GM13976 (cell line): Measurements from ENCODE around the gene ENO1.
"Not testable (repeated sequence)": the region's sequence is repeated elsewhere in the genome, so short reads cannot be mapped to it uniquely, and the experiment has no call there.

Experiments used
- DNase-seq: peaks from one replicate; pipeline ENCODE4 v3.0.0; 2012; ENCODE audit warnings: low spot score
- in situ Hi-C: fragments of 300-500 bp; cut with MboI; formaldehyde crosslinking; loops from one replicate; pipeline ENCODE4 v1.12.0; 2022; ENCODE audit warnings: low sequenced_read_pairs, mixed read lengths, inconsistent platforms; ENCODE audit not compliant: unreplicated experiment
- TF ChIP-seq, protein P1 (sequence below): IDR thresholded peaks from 2 replicates; pipeline ENCODE4 v1.5.1; 2012; ENCODE audit warnings: borderline replicate concordance, mild to moderate bottlenecking; ENCODE audit not compliant: insufficient read depth; ENCODE audit errors: extremely low read depth, missing control alignments, control extremely low read depth

The ENO1 gene

DNA sequence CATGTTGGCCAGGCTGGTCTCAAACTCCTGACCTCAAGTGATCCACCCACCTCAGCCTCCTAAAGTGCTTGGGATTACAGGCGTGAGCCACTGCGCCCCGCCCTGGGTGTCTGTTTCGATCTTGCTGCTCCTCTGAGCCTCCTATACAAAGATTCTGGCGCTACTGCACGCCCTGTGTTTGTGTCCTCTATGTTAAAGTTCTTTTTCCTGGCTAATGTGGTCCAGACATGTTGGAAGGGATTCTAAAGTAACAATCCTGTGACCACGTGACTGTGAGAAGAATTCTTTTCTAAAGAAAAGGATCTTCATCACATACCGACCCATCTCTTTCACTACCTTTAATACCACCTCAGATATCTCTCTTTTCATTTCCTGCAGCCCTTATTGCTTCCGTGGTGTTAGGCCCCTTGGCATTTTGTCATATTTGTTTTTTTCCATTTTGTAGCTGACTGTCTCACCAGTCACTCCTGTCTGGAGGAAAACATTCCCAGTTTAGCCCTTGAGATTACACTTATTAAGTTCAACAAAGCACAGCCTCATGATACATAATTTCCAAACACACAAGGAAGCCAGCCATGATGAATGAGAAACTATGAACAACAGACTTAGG, 27.2 kb upstream of the ENO1 start:
- in situ Hi-C loops: no loop called here
- TF ChIP-seq, protein P1, sequence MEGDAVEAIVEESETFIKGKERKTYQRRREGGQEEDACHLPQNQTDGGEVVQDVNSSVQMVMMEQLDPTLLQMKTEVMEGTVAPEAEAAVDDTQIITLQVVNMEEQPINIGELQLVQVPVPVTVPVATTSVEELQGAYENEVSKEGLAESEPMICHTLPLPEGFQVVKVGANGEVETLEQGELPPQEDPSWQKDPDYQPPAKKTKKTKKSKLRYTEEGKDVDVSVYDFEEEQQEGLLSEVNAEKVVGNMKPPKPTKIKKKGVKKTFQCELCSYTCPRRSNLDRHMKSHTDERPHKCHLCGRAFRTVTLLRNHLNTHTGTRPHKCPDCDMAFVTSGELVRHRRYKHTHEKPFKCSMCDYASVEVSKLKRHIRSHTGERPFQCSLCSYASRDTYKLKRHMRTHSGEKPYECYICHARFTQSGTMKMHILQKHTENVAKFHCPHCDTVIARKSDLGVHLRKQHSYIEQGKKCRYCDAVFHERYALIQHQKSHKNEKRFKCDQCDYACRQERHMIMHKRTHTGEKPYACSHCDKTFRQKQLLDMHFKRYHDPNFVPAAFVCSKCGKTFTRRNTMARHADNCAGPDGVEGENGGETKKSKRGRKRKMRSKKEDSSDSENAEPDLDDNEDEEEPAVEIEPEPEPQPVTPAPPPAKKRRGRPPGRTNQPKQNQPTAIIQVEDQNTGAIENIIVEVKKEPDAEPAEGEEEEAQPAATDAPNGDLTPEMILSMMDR: no peak
- no peak for DNase-seq

DNA sequence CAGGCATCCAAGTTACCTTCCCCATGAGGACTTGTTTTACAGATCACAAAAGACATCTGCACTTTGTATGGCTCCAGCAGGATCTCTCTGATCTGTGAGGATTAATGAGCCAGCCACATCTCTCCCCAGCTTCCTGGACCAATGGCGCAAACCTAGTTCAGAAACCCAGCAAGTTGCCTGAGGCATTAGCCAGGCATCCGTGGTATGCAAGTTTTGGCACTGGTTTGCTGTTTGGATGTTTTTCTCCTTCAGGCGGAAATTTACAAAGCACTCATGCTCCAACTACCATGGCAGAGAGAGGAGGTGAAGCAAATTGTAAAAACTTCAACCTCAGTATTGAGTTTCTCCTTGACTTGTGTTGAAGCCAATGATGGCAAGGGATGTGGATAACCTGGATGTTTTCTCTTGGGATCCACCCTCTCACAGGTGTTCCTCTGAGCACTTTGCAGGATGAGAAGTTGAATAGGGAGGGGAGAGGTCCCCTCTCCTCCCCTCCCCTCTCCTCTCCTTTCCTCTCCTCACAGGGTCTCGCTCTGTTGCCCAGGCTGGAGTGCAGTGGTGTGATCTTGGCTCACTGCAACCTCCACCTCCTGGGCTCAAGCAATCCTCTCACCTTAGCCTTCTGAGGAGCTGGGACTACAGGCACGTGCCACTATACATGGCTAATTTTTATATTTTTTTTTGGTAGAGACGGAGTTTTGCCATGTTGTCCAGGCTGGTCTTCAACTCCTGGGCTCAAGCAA, 25.6 kb upstream of the ENO1 start:
- in situ Hi-C loops: no loop called here
- TF ChIP-seq, protein P1: no peak
- no peak for DNase-seq

DNA sequence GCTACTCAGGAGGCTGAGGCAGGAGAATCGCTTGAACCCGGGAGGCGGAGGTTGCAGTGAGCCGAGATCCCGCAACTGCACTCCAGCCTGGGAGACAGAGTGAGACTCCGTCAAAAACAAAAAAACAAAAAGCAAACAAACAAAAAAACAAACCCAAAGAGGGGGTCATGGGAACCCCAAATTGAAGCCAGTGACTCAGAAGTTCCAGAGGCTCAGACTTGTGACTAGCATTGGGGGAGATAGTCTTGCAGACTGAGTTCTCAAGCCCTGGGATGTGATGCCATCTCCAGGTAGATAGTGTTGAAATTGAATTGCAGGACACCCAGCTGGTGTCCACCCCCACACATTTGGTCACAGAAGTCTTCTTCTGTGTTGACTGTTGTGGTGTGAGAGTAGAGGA, 24.9 kb upstream of the ENO1 start:
- TF ChIP-seq, protein P1: no peak
- in situ Hi-C loops: no loop called here
- DNase-seq: no peak

DNA sequence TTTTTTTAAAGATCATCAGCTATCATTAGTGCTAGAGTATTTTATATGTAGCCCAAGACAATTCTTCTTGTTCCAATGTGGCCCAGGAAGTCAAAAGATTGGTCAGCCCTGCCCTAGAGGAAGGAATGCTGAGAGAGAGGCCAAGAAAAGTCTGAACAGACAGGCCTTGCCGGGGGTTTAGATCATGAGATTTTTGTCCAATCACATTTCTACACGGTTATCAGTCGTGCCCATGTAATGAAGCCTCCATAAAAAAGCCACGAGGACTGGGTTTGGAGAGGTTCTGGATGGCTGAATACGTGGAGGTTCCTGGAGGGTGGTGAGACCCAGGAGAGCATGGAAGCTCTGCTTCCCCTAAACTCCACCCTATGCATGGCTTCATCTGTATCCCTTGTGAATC, 24.3 kb upstream of the ENO1 start:
- no peak for DNase-seq
- TF ChIP-seq, protein P1: no peak
- in situ Hi-C loops: no loop called here

DNA sequence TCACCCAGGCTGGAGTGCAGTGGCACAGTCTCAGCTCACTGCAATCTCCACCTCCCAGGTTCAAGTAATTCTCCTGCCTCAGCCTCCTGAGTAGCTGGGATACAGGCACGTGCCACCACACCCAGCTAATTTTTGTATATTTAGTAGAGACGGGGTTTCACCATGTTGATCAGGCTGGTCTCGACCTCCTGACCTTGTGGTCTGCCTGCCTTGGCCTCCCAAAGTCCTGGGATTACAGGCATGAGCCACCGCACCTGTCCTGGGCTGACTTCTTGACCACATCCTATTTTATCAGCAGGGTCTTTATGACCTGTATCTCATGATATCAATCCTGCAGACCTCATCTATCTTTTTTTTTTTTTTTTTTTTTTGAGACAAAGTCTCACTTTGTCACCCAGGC, 22.2 kb upstream of the ENO1 start:
- DNase-seq, in situ Hi-C loops: not testable (repeated sequence)

DNA sequence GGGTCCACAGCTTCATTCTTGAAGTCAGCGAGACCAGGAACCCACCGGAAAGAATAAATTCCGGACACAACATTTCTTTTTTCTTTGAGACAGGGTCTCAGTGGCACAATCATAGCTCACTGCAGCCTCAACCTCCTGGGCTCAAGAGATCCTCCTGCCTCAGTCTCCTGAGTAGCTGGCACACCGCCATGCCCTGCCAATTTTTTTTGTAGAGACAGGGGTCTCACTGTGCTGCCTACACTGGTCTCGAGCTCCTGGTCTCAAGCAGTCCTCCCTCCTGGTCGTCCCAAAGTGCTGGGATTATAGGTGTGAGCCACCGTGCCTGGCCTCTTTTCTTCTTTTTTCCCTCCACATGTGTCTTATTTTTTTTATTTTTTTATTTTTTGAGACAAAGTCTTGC, 20.6 kb upstream of the ENO1 start:
- in situ Hi-C loops: no loop called here
- no peak for DNase-seq
- TF ChIP-seq, protein P1: no peak

DNA sequence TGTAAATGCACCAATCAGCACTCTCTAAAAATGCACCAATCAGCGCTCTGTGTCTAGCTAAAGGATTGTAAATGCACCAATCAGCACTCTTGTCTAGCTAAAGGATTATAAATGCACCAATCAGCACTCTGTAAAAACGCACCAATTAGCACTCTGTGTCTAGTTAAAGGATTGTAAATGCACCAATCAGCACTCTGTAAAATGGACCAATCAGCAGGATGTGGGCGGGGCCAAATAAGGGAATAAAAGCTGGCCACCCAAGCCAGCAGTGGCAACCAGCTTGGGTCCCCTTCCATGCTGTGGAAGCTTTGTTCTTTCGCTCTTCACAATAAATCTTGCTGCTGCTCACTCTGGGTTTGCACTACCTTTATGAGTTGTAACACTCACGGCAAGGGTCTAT, 19.9 kb upstream of the ENO1 start:
- in situ Hi-C loops, DNase-seq: not testable (repeated sequence)

DNA sequence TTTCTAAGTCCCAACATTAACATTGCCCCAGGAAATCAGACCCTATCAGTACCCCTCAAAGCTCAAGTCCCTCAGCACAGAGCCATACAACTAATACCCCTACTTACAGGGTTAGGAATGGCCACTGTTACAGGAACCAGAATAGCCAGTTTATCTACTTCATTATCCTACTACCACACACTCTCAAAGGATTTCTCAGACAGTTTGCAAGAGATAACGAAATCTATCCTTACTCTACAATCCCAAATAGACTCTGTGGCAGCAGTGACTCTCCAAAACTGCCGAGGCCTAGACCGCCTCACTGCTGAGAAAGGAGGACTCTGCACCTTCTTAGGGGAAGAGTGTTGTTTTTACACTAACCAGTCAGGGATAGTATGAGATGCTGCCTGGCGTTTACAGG, 19.0 kb upstream of the ENO1 start:
- in situ Hi-C loops, DNase-seq: not testable (repeated sequence)

DNA sequence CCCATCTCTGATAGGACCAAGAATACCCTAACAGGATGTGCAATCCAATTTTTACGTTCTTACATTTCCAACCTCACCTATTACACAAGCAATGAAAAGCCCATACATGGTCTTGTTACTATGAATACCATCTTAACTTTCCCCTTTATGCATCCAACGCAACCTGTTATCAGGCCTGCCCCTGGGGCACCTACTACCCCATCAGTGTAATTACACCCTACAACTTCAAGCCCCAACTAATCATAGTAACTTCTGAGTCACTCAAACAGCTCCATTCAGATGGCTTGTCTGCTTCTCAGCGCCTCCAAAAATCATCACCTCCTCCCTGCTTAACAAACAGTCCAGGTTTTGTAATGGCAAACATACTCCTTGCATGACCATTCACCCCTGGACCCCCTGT, 18.3 kb upstream of the ENO1 start:
- DNase-seq, in situ Hi-C loops: not testable (repeated sequence)
